IPS DF 4.7 (cell line): ENCODE results near the gene KCTD3.

Experiments
- DNase-seq: peaks from one replicate; pipeline ENCODE4 v3.0.0-alpha.2; 2013; ENCODE audit warnings: low spot score; ENCODE audit errors: extremely low read depth

KCTD3 gene

GRCh38 chr1:215556996-215557395 is 10.1 kb upstream of the KCTD3 start:
- DNase-seq, result no peak

- DNase-seq, result no peak
These were observed 9.6 kb upstream of the KCTD3 start for GRCh38 chr1:215557504-215557903.

GRCh38 chr1:215557992-215558626 is 9.0 kb upstream of the KCTD3 start:
- DNase-seq, result no peak

GRCh38 chr1:215567491-215568298 is 591 bp downstream of the KCTD3 start:
- no peak for DNase-seq

GRCh38 chr1:215568299-215568692 is 1.2 kb downstream of the KCTD3 start:
- no peak for DNase-seq

GRCh38 chr1:215569986-215570824 is 3.1 kb downstream of the KCTD3 start:
- DNase-seq, result no peak

GRCh38 chr1:215581896-215582295 is 14.8 kb downstream of the KCTD3 start:
- no peak for DNase-seq

- no peak for DNase-seq
These were observed 16.2 kb downstream of the KCTD3 start for GRCh38 chr1:215583185-215583749.

- DNase-seq, result no peak
These were observed 17.3 kb downstream of the KCTD3 start for GRCh38 chr1:215584389-215584788.

- DNase-seq, result no peak
These were observed 22.7 kb downstream of the KCTD3 start for GRCh38 chr1:215589650-215590435.

GRCh38 chr1:215590779-215591491 is 23.8 kb downstream of the KCTD3 start:
- no peak for DNase-seq

GRCh38 chr1:215594640-215595039 is 27.5 kb downstream of the KCTD3 start:
- no peak for DNase-seq

GRCh38 chr1:215595231-215595630 is 28.1 kb downstream of the KCTD3 start:
- no peak for DNase-seq

- DNase-seq, result no peak
These were observed 30.9 kb downstream of the KCTD3 start for GRCh38 chr1:215597961-215598360.

- DNase-seq, result no peak
These were observed 32.4 kb downstream of the KCTD3 start for GRCh38 chr1:215599418-215600074.

- DNase-seq, result no peak
These were observed 33.2 kb downstream of the KCTD3 start for GRCh38 chr1:215600258-215600792.

GRCh38 chr1:215600867-215601266 is 33.8 kb downstream of the KCTD3 start:
- DNase-seq, result no peak

GRCh38 chr1:215601276-215601675 is 34.2 kb downstream of the KCTD3 start:
- DNase-seq, result no peak

GRCh38 chr1:215603319-215603718 is 36.2 kb downstream of the KCTD3 start:
- DNase-seq, result no peak
